Erythroblast (primary cell): ENCODE results near the gene FAM111A.
A peak's percentile ranks its signal among the peaks of the same experiment; 100 is the strongest.

Experiments
- DNase-seq, 2 experiments: peaks; one replicate each; lab custom pipeline; 2025; lab: John Stamatoyannopoulos, UW
- GATA1 ChIP-seq: IDR thresholded peaks from 2 replicates; pipeline ENCODE4 v1.6.1; 2011; ENCODE audit warnings: low read depth, mild to moderate bottlenecking, control low read depth, low read length, moderate library complexity
- POLR2A ChIP-seq: IDR thresholded peaks from 2 replicates; pipeline ENCODE4 v1.6.1; 2011; ENCODE audit warnings: mild to moderate bottlenecking, low read length

Gene FAM111A

DNA sequence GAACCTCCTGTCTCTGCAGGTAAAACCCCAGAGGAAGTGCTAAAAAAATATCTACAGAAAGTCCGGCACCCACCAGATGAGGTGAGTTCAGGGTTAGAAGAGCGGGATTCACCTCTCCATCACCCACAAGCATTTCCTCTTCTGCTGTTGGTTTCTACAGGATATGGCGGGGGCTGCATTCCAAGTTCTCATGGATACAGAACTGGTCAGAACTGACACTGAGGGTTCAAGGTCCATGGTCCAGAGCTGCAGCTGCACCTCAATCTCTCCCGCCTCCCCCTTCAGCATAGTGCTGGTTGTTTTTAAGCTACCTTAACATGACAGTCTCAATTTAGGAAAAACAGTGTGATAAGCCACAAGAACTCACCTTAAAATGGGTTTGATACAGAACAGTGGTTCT, 48.4 kb downstream of the FAM111A start:
- no peak for TF ChIP-seq POLR2A
- no peak for TF ChIP-seq GATA1
- DNase-seq = no peak

DNA sequence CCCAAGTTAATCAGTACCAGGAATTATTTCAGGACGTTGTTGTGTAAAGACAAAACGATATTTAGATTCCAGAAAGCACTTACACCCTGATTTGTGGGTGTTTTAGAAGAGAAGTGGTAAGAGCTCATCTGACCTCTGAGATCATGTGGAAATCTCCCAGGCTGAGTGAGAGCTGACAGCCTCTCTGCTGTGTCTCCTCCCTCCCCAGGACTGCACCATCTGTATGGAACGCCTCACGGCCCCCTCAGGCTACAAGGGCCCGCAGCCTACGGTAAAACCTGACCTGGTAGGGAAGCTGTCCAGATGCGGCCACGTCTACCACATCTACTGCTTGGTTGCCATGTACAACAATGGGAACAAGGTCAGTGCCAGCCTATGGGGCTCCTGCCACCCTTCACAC, 49.2 kb downstream of the FAM111A start:
- TF ChIP-seq POLR2A = no peak
- no peak for TF ChIP-seq GATA1
- no peak for DNase-seq

DNA sequence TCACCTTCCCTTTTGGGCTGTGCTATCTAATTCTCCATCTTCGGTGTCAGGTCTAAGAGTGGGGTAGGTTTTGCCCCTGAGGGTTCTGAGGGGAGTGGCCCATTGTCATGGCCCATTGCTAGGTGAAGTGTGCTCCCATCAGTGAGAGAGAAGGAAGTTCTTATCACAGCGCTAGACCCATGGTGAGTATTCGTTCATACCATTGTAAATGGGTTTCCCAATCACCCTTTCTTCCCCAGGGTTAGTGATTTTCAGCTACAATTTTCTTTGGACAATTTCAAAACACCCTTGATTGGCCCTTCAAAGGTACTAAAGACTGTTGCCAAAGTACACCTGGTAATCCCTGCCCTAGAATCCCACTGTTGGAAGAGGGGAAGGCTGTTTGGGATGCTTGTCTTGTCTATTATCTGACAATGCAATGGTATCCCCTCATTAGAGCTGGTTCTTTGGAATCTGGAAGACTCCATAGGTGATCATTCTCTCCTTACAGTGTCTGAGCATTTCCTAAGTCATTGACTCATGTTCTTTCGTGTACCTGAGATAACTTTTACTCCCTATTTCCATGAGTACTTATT, 49.9 kb downstream of the FAM111A start:
- no peak for TF ChIP-seq GATA1
- TF ChIP-seq POLR2A = no peak

DNA sequence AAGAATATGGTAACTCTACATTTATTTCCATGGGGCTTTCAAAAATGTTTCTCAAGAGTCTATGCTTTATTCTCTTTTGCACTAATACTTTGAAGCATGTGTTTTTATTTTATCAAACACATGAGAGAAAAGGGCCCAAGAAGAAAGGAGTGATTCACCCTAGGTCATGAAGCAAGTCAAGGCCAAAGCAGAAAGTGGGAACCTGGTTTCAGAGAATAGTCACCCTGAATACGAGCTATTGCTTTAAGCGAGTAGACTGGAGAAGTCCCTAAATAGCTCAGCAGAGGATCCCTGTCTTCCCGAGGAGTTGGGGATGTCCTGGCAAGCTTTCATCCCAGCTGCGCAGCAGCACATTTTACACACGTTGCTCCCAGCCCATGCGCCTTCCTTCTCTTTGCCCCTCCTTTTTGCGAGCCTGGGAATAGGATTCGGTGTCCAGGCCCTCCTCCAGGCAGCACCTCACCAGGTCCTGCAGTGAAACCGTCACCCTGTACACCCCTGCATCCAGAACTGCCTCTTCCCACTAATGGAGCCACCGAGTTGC, 51.0 kb downstream of the FAM111A start:
- no peak for DNase-seq
- no peak for TF ChIP-seq POLR2A

More for the DNA sequence above, 49.9 kb downstream of the FAM111A start:
- DNase-seq = no peak

DNA sequence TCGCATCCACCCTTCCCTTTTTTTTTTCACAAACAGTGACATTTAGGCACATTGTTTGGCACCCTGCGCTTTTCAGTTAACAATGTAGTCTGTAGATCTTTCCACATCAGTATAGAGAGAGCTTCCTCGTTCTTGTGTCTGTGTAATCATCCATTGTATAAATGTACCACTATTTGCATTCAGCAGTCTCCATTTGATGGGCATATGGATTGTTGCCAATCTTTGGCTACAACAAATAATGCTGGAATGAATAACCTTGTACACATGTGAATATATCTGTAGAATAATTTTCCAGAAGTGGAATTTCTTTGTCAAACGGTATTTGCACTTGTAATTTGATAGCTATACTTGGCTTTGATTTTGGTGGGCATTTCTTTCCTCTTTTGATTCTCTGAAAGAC, 52.9 kb downstream of the FAM111A start:
- TF ChIP-seq POLR2A (no peak), GATA1 (no peak)
- DNase-seq = no peak

DNA sequence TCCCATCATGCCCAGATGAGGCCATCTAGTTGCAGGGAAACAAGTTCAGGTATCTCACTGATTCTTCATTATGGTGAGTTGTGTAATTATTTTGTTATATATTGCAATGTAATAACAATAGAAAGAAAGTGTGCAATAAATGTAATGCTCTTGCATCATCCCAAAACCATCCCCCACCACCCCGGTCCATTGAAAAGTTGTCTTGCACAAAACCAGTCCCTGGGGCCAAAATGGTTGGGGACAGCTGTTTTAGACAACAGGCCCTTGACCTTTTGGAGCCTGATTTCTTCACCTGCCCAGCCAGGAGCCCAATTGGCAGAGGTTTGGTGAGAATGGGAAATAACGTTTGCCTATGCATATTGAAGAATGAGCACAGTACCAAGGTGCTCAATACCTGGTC, 54.1 kb downstream of the FAM111A start:
- no peak for TF ChIP-seq POLR2A
- no peak for TF ChIP-seq GATA1
- no peak for DNase-seq

DNA sequence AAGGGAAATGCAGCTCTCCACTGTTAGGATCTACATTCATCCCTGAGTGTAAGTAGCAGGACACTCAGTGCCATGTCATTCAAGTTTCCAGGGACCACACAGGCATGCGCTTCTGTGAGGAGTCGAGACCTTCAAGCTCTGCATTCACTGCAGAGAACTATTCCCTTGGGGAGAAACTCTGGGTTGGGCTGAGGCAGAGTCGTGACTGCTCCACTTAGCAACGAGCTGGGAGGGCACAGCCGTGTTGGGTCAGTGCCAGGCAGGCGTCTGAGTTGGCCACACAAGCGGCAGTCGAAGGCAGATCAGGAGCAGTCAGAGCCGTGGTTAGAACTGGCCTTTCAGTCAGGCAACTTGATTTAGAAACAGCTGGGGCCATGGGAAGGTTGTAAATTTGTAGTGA, 55.3 kb downstream of the FAM111A start:
- TF ChIP-seq POLR2A (no peak), GATA1 (no peak)
- no peak for DNase-seq

DNA sequence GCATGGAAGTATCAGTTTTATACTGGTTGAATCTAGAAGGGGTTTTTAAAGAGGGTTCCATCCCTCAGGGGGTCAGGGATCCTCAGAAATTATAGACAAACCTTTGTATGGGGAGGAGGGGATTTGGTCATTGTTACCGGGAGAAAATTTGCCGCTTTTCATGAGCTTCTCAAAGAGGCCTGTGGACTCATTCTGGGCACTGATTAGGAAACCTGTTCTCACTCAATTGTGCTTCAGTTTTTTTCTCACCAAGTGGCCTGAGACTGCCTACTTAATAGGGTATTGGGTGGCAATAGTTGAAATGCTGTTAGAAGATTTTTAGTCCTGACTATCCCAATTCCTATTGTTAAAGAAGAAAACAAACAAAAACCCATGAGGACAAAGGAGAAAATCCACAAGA, 56.1 kb downstream of the FAM111A start:
- no peak for DNase-seq
- no peak for TF ChIP-seq GATA1

DNA sequence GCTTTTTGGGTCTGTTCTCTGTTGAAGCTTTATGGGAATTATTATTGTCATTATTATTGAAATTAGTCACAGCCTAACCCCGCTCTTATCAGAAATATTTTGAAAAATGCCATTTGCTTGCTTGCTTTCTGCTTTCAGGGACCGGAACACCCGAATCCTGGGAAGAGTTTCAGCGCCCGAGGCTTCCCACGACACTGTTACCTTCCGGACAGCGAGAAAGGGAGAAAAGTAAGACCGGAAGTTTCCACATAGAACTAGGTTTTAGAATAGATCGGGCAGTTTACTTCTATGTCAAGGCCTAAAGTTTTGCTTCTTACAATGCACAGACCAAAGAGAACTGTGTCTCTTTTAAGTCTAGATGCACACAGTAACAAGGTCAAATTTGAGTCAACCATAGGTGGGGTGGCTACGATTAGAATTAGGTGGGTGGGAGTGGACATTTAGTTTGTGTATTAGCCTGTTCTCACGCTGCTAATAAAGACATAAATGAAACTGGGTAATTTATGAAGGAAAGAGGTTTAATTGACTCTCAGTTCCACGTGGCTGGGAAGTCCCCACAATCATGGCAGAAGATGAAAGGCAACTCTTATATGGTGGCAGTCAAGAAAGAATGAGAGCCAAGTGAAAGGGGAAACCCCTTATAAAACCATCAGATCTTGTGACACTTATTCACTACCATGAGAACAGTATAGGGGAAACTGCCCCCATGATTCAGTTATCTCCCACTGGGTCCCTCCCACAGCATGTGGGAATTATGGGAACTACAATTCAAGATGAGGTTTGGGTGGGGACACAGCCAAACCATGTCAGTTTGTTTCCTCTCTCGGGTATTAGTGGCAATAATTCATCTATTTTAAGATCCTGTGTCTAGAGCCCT, 57.1 kb downstream of the FAM111A start:
- no peak for DNase-seq
- TF ChIP-seq POLR2A (no peak), GATA1 (no peak)

DNA sequence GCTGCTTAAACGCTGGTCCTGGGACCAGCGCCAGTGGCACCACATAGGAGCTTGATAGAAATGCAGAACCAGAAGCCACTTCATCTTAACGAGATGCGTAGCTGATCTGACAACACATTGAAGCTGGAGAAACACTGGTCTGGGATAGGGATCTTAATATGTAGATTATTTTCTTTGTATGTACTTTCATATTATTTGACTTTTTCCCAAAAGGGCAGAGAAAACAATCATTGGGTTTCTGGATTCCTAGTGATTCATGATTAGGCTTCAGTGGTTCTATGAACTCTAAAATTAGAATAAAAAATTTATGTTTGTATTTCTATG, 57.7 kb downstream of the FAM111A start:
- TF ChIP-seq POLR2A (no peak), GATA1 (no peak)

DNA sequence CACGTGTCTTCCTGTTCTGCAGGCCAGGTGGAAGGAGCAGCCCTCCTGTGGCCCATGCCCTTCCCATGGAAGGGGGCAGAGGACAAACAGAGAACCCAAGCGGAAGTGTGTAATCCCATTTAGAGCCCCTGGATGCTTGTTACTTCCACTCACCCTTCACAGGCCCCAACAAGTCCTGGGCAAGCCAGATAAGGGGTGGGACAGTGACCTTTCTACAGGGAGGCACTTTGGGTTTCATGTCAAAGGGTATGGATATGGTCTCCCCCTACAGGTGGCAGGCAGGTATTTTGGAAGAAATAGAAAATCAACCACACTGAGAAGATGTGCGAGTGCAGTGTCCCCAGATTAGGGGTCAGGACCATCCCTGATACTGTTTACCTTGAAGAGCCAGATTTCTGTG, 58.7 kb downstream of the FAM111A start:
- peak; percentile 3 to 6 for DNase-seq
- no peak for TF ChIP-seq GATA1
- no peak for TF ChIP-seq POLR2A

More for the DNA sequence above, 57.7 kb downstream of the FAM111A start:
- DNase-seq = no peak
